Ovary (tissue), 9 donors: ENCODE measurements around the gene EHMT2. TPM values are rescaled to one million over a fixed set of nuclear protein-coding genes. Genes with fewer than 3 reads are reported as not detected.

ENCODE experiments used
- DNase-seq, 5 donors: peaks; one replicate each; pipeline ENCODE4 v3.0.0-alpha.2; 2019 to 2020
- H3K27ac ChIP-seq, 2 donors: fragments of 200-600 bp; one replicate each; pipeline versions ENCODE4 v1.5.1 to v1.8.0; 2019 to 2022
- H3K27me3 ChIP-seq: fragments of 200-600 bp; one replicate; pipeline ENCODE4 v1.8.0; 2022
- H3K36me3 ChIP-seq: fragments of 200-600 bp; sonication (generic); one replicate; pipeline ENCODE4 v1.5.1; 2019
- H3K4me1 ChIP-seq: one replicate; pipeline ENCODE4 v1.8.1; 2013; ENCODE audit warnings: mild to moderate bottlenecking, moderate library complexity; ENCODE audit not compliant: insufficient read depth
- H3K4me3 ChIP-seq: fragments of 200-600 bp; sonication (generic); one replicate; pipeline ENCODE4 v1.5.1; 2017
- H3K9me3 ChIP-seq, 2 donors: fragments of 200-600 bp in 1 of 2; sonication (generic) in 1 of 2; one replicate each; pipeline versions ENCODE4 v1.5.1 to v1.8.1; 2013 to 2019; ENCODE audit warnings: mild to moderate bottlenecking in 1 of 2, moderate library complexity in 1 of 2
- EP300 ChIP-seq: sonication (generic); formaldehyde crosslinking; IDR thresholded peaks from one replicate; pipeline ENCODE4 v1.6.1; 2017; ENCODE audit warnings: antibody characterized with exemption
- POLR2A ChIP-seq: fragments of 450-650 bp; IDR thresholded peaks from one replicate; pipeline ENCODE4 v1.6.1; 2017; ENCODE audit warnings: antibody characterized with exemption, mild to moderate bottlenecking, moderate library complexity
- WGBS, 3 donors: extraction: QIAGEN DNeasy Blood & Tissue Kit in 1 of 3; methylation state at CpG; one replicate each; pipeline versions ENCODE4 v1.1.5 to v1.1.7; 2013 to 2017; 5-methylcytosine and 5-hydroxymethylcytosine counted together
- intact Hi-C, 4 donors: fragments of 100-400 bp; cut with DNase I; formaldehyde crosslinking; loops; one replicate each; pipeline versions ENCODE4 v1.11.0 to v1.15.1; 2022 to 2023
- polyA plus RNA-seq, 2 donors: library from polyadenylated mRNA; stranded (reverse); fragments of 200-250 nt in 1 of 2; fragments of 350-450 nt in 1 of 2; fragmentation: Illumina TruSeq in 1 of 2; extraction: RNeasy Lipid Tissue Mini Kit (QIAGEN cat#74804) in 1 of 2; gene quantifications; one replicate each; pipeline ENCODE4 v1.2.3, GENCODE V29; 2013 to 2014
- total RNA-seq, 7 donors: library from RNA; depleted of rRNA in 2 of 7; stranded (reverse); fragments of >200 nt in 2 of 7; fragmentation: NEBNext Ultra II Directional in 3 of 7; extraction: Animal tissue kit (Norgen Biotek cat#: 25700) in 3 of 7; gene quantifications; one replicate each; pipeline versions ENCODE4 v1.1.0 to v1.2.4, GENCODE V29; 2016 to 2023
- TF ChIP-seq, protein P1 (sequence below), 3 donors: fragments of 450-650 bp in 2 of 3; fragments of 200-600 bp in 1 of 3; IDR thresholded peaks; one replicate each; pipeline versions ENCODE4 v1.5.1 to v1.8.0; 2016 to 2022; ENCODE audit warnings: antibody characterized with exemption in 3 of 3, mild to moderate bottlenecking in 1 of 3
- donor health status: DM: no; HTN: no; CAD: no; lungs with moderate emphysema.
- donor health status: DM: no; HTN: no; CAD: no.
- donor health status: Bipolar disorder and iron deficiency.
- donor health status: DM: yes; HTN: yes; CAD: no.
- donor health status: DM: no; HTN: no; CAD: no.
- donor health status: DM: yes; HTN: yes; CAD: no.

The EHMT2 gene
- total and polyA plus RNA-seq, 9 donors: 19.7 to 71.7 (median 52.8) TPM

DNA sequence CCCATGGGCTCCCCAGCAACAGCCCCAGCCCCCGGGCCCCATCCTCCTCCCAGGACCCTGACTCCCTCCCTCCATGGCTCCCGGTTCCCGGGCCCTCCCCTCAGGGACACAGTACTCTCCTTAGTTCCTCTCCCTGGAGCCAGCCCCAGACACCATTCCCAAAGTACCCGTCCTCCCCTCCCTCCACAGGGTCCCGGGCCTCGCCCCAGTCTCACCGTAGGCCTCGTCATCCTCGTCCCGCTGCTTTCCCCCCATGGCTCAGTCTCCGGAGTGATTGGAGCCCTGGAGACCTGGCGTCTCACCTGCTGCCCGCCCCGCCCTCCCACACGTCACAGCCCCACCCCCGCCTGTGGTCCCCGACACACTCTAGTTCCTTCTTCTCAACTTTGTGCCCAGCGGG, 18.8 kb downstream of the EHMT2 start, which contains the start of gene SLC44A4:
Gene SLC44A4, minus strand, starts transcription at position 272 of the 400 bp plus-strand sequence. Its CDS starts 17 bp downstream, at position 255.
- 54 to 69% (median 66%) methylated on average over 18 of the region's 18 CpGs for WGBS, 3 donors
- H3K27ac ChIP-seq: peak within 1 kb of the TSS in 1 of 2 donors; percentile 31
- intact Hi-C loops: no loop called here

DNA sequence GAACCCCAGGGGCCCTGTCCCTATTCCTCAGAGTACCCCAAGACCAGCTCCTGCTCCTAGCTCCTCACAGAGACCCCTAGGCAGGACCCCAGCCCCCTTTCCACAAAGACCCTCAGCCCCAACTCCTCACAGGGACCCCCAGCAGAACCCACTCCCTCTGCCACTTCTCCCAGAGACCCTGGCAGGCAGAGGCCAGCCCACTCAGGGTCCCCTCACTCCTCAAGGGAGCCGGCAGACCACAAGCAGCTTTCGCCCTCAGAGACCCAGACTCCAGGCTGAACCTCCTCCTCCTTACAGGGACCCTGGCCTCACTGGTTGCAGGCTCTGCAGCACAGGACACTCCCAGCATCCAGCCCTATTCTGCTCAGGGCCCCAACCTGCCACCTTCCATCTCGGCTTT, 19.3 kb downstream of the EHMT2 start:
- Histone ChIP-seq H3K27me3 (no peaks in the 10 kb centered on the region), H3K4me3 (no peak overlapping the region), H3K9me3 (no peaks in the 10 kb centered on the region), H3K27ac (peak overlapping the region in 1 of 2 donors; percentile 31), H3K4me1 (no peaks in the 10 kb centered on the region), H3K36me3 (no peaks in the 10 kb centered on the region)
- DNase-seq: no peak
- intact Hi-C loops: no loop called here
- TF ChIP-seq, protein P1, sequence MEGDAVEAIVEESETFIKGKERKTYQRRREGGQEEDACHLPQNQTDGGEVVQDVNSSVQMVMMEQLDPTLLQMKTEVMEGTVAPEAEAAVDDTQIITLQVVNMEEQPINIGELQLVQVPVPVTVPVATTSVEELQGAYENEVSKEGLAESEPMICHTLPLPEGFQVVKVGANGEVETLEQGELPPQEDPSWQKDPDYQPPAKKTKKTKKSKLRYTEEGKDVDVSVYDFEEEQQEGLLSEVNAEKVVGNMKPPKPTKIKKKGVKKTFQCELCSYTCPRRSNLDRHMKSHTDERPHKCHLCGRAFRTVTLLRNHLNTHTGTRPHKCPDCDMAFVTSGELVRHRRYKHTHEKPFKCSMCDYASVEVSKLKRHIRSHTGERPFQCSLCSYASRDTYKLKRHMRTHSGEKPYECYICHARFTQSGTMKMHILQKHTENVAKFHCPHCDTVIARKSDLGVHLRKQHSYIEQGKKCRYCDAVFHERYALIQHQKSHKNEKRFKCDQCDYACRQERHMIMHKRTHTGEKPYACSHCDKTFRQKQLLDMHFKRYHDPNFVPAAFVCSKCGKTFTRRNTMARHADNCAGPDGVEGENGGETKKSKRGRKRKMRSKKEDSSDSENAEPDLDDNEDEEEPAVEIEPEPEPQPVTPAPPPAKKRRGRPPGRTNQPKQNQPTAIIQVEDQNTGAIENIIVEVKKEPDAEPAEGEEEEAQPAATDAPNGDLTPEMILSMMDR (IDR thresholded peaks at IDR 0.05): no peak
- no peak for TF ChIP-seq EP300
- TF ChIP-seq POLR2A: no peak
- 84 to 94% (median 89%) methylated on average over 3 of the region's 3 CpGs for WGBS, 3 donors

More for the DNA sequence above, 18.8 kb downstream of the EHMT2 start, which contains the start of gene SLC44A4:
- H3K4me3 ChIP-seq: no peak within 1 kb of the TSS
- no peaks in the 10 kb centered on the region for H3K36me3 ChIP-seq
- TF ChIP-seq, protein P1 (IDR thresholded peaks at IDR 0.05): no peak
- TF ChIP-seq POLR2A (no peak), EP300 (no peak)
- no peaks in the 10 kb centered on the region for H3K9me3 ChIP-seq
- H3K27me3 ChIP-seq: no peaks in the 10 kb centered on the region
- no peak for DNase-seq
- H3K4me1 ChIP-seq: no peaks in the 10 kb centered on the region

DNA sequence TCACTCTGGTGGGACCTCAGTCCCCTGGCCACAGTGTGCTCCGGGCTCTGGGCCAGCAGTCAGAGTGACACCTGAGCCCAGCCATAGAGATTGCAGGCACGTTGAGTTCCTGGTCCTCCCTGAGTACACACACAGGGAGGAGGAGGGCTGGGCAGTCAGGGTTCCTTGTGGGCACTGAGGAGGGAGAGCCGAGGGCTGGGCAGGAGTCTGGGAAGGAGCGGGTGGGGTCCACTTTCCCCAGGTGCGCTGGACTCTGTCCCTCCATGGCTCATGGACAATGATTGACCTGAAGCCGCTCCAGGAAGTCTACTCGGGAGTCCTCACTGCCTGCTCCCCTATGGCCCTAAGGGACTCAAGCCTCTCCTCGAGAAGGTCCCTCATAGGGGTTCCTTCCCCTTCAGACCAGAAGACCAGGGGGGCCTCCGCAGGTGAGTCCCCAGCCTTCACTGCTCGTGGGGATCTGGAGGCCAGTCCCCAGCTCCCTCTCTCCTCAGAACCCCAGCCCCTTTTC, 19.8 kb downstream of the EHMT2 start:
- WGBS, 3 donors: 64 to 70% (median 66%) methylated on average over 10 of the region's 10 CpGs
- H3K27ac ChIP-seq: peak overlapping the region in 1 of 2 donors; percentile 31

DNA sequence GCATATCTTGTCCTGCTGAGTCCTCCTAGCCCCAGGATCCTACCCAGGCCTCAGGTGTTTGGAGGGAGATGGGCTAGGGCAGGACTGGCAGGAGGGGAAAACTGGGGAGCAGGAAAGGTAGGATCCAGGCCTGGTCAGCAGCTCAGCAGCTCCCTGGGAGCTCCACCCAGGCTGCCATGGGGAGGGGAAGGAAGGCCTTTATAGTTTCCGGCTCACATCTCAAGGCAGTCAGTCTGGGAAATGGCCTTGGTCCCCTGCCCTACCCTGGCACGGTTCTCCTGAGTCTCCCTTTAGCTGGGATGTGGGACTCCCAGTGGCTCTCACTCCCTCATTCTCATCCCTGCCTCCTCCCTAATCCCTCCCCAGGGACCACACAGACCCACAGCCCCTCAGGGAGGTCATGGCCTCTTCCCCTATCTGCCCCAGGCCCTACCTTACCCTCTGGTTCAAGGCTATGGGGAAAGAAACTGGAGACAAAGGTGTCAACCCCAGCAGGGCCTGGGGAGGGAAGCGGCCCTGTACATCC, 20.3 kb downstream of the EHMT2 start:
- intact Hi-C loops: no loop called here
- H3K27me3 ChIP-seq: no peaks in the 10 kb centered on the region
- H3K4me1 ChIP-seq: no peaks in the 10 kb centered on the region
- TF ChIP-seq EP300: no peak
- TF ChIP-seq POLR2A: no peak
- TF ChIP-seq, protein P1 (IDR thresholded peaks at IDR 0.05): no peak
- WGBS, 3 donors: 26 to 42% (median 32%) methylated on average over 3 of the region's 3 CpGs
- H3K9me3 ChIP-seq: no peaks in the 10 kb centered on the region
- peak in 3 of 5 donors; percentile 46 to 69 (median 66) for DNase-seq
- H3K4me3 ChIP-seq: no peak overlapping the region
- peak overlapping the region in 1 of 2 donors; percentile 31 for H3K27ac ChIP-seq
- no peaks in the 10 kb centered on the region for H3K36me3 ChIP-seq

More for the DNA sequence above, 19.8 kb downstream of the EHMT2 start:
- TF ChIP-seq POLR2A (no peak), EP300 (no peak)
- TF ChIP-seq, protein P1 (IDR thresholded peaks at IDR 0.05): no peak
- Histone ChIP-seq H3K36me3 (no peaks in the 10 kb centered on the region), H3K9me3 (no peaks in the 10 kb centered on the region), H3K27me3 (no peaks in the 10 kb centered on the region), H3K4me3 (no peak overlapping the region), H3K4me1 (no peaks in the 10 kb centered on the region)
- intact Hi-C loops: no loop called here
- no peak for DNase-seq
